ENCODE measurements around the gene TFF3. TPM values are rescaled to one million over a fixed set of nuclear protein-coding genes. Genes with fewer than 3 reads are reported as not detected.

TFF3 gene
- total and polyA plus RNA-seq, 2 donors from 2014 or later, result 10.0 to 22.4 TPM

DNA sequence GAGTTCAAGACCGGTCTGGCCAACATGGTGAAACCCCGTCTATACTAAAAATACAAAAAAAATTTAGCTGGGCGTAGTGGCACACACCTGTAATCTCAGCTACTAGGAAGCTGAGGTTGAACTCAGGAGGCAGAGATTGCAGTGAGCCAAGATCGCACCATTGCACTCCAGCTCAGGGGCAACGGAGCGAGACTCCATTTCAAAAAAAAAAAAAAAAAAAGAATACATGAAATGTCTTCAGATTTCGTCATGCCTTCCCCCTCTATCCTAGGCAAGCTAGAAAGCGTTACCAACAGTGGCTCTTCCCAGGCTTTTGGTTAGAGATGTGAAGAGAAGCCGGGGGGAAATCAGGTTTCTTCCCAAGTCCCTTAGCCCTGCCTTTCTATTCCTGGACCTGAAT, 47.5 kb upstream of the TFF3 start:
- Histone ChIP-seq H3K36me3 (ENCODE audit: control insufficient read depth in 2 of 3, insufficient read depth in 3 of 3, low read length in 3 of 3) (no peaks in the 10 kb centered on the region), H3K9ac (ENCODE audit: low read length in 3 of 3) (no peak overlapping the region), H3K27ac (ENCODE audit: low read depth in 2 of 2, low read length in 2 of 2) (no peak overlapping the region), H3K9me3 (ENCODE audit: control insufficient read depth in 2 of 3, insufficient read depth in 1 of 3, low read length in 3 of 3) (no peaks in the 10 kb centered on the region), H3K27me3 (ENCODE audit: control insufficient read depth, insufficient read depth, low read length) (no peaks in the 10 kb centered on the region), H3K4me1 (ENCODE audit: control insufficient read depth in 2 of 3, insufficient read depth in 2 of 3, low read depth in 1 of 3, low read length in 3 of 3) (no peaks in the 10 kb centered on the region), H3K4me3 (ENCODE audit: low read length in 3 of 3) (no peak overlapping the region)
- intact Hi-C loops (cut with DNase I), result no loop called here
- TF ChIP-seq, protein P1, sequence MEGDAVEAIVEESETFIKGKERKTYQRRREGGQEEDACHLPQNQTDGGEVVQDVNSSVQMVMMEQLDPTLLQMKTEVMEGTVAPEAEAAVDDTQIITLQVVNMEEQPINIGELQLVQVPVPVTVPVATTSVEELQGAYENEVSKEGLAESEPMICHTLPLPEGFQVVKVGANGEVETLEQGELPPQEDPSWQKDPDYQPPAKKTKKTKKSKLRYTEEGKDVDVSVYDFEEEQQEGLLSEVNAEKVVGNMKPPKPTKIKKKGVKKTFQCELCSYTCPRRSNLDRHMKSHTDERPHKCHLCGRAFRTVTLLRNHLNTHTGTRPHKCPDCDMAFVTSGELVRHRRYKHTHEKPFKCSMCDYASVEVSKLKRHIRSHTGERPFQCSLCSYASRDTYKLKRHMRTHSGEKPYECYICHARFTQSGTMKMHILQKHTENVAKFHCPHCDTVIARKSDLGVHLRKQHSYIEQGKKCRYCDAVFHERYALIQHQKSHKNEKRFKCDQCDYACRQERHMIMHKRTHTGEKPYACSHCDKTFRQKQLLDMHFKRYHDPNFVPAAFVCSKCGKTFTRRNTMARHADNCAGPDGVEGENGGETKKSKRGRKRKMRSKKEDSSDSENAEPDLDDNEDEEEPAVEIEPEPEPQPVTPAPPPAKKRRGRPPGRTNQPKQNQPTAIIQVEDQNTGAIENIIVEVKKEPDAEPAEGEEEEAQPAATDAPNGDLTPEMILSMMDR (IDR thresholded peaks at IDR 0.05; ENCODE audit: borderline replicate concordance, extremely low read depth, insufficient read depth), result no peak
- DNase-seq (peak in 1 of 5 donors; percentile 39), FAIRE-seq (no peak)

DNA sequence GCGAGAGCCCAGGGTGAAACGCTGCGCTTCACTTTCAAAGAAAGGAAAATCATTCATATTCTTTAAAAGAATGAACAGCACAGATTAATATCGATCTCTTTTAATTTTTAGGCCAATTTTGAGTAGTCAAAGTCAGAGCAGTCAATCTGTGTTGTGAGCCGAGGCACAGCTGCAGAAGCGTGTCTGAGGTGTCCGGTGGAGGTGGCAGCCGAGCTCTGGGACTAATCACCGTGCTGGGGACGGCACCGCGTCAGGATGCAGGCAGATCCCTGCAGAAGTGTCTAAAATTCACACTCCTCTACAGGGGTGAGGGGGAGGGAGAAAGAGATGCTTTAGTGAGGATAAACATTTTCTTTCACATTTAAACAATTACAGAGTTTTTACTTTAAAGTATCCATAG, 47.0 kb upstream of the TFF3 start:
- TF ChIP-seq, protein P1 (IDR thresholded peaks at IDR 0.05; ENCODE audit: borderline replicate concordance, extremely low read depth, insufficient read depth), result no peak
- Histone ChIP-seq H3K9ac (ENCODE audit: low read length in 3 of 3) (no peak overlapping the region), H3K27me3 (ENCODE audit: control insufficient read depth, insufficient read depth, low read length) (no peaks in the 10 kb centered on the region)

DNA sequence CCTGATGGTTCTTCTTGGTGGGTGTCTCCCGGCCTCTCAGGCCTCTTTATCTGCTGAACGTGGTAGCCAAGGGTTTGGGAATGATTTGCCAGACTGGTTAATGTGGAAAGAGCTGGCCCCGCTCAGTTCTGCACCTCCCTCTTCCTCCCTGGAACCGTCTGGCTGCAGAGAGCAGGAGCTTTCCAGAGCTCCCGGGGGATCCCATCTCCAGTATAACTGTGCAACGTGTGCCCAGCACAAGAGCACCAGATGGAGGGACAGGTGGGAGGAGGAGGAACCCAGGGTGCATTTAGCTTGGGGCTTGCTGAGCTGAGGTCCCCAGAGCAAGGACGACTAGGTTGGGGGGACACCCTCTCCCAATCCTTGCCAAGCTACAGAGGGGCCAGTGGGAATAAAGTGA, 46.1 kb upstream of the TFF3 start:
- Histone ChIP-seq H3K27me3 (ENCODE audit: control insufficient read depth, insufficient read depth, low read length) (no peaks in the 10 kb centered on the region), H3K9me3 (ENCODE audit: control insufficient read depth in 2 of 3, insufficient read depth in 1 of 3, low read length in 3 of 3) (peaks cover 0 to 8% (median 0%) of the 10 kb centered on the region in 3 donors), H3K9ac (ENCODE audit: low read length in 3 of 3) (no peak overlapping the region), H3K27ac (ENCODE audit: low read depth in 2 of 2, low read length in 2 of 2) (no peak overlapping the region), H3K4me3 (ENCODE audit: low read length in 3 of 3) (no peak overlapping the region), H3K4me1 (ENCODE audit: control insufficient read depth in 2 of 3, insufficient read depth in 2 of 3, low read depth in 1 of 3, low read length in 3 of 3) (no peaks in the 10 kb centered on the region), H3K36me3 (ENCODE audit: control insufficient read depth in 2 of 3, insufficient read depth in 3 of 3, low read length in 3 of 3) (no peaks in the 10 kb centered on the region)
- intact Hi-C loops (cut with DNase I), result no loop called here
- FAIRE-seq (no peak), DNase-seq (peak in 1 of 5 donors; percentile 4)
- TF ChIP-seq, protein P1 (IDR thresholded peaks at IDR 0.05; ENCODE audit: borderline replicate concordance, extremely low read depth, insufficient read depth), result no peak

More for the DNA sequence above, 47.0 kb upstream of the TFF3 start:
- Histone ChIP-seq H3K4me3 (ENCODE audit: low read length in 3 of 3) (no peak overlapping the region), H3K9me3 (ENCODE audit: control insufficient read depth in 2 of 3, insufficient read depth in 1 of 3, low read length in 3 of 3) (peaks cover 0 to 3% (median 0%) of the 10 kb centered on the region in 3 donors), H3K27ac (ENCODE audit: low read depth in 2 of 2, low read length in 2 of 2) (no peak overlapping the region), H3K4me1 (ENCODE audit: control insufficient read depth in 2 of 3, insufficient read depth in 2 of 3, low read depth in 1 of 3, low read length in 3 of 3) (no peaks in the 10 kb centered on the region), H3K36me3 (ENCODE audit: control insufficient read depth in 2 of 3, insufficient read depth in 3 of 3, low read length in 3 of 3) (no peaks in the 10 kb centered on the region)
- DNase-seq (no peak), FAIRE-seq (no peak)
- intact Hi-C loops (cut with DNase I), result no loop called here

DNA sequence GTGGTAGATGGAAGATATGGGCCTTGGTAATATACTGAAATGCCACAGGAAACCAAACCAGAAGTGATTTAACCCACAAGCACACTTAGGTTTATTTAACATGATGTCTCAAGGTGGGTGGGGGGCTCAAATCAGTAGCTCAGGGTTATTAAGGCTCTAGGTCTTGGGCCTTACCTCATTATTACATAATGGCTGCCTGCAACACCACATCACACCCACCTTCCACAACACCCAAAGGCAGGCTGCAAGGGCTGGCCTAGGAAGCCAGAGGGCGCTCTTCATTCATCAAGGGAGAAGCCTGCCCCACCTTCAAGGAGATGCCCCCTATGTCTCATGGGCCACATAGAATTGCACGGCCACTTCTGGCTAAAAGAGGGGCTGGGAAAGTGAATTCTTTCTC, 45.1 kb upstream of the TFF3 start:
- Histone ChIP-seq H3K36me3 (ENCODE audit: control insufficient read depth in 2 of 3, insufficient read depth in 3 of 3, low read length in 3 of 3) (no peaks in the 10 kb centered on the region), H3K9me3 (ENCODE audit: control insufficient read depth in 2 of 3, insufficient read depth in 1 of 3, low read length in 3 of 3) (peaks cover 0 to 10% (median 0%) of the 10 kb centered on the region in 3 donors), H3K4me1 (ENCODE audit: control insufficient read depth in 2 of 3, insufficient read depth in 2 of 3, low read depth in 1 of 3, low read length in 3 of 3) (no peaks in the 10 kb centered on the region), H3K27me3 (ENCODE audit: control insufficient read depth, insufficient read depth, low read length) (no peaks in the 10 kb centered on the region), H3K27ac (ENCODE audit: low read depth in 2 of 2, low read length in 2 of 2) (no peak overlapping the region), H3K4me3 (ENCODE audit: low read length in 3 of 3) (no peak overlapping the region), H3K9ac (ENCODE audit: low read length in 3 of 3) (no peak overlapping the region)
- intact Hi-C loops (cut with DNase I), result no loop called here
- peak in 1 of 5 donors; percentile 15 for DNase-seq
- no peak for FAIRE-seq
- TF ChIP-seq, protein P1 (IDR thresholded peaks at IDR 0.05; ENCODE audit: borderline replicate concordance, extremely low read depth, insufficient read depth), result peak; percentile 1

All from kidney (tissue), 14 donors.